Measurements from ENCODE around the gene PROKR1. TPM values are rescaled to one million over a fixed set of nuclear protein-coding genes. Genes with fewer than 3 reads are reported as not detected.

PROKR1 gene
- total and polyA plus RNA-seq, 3 donors from 2014 or later, result 0.24 to 0.50 (median 0.36) TPM

DNA sequence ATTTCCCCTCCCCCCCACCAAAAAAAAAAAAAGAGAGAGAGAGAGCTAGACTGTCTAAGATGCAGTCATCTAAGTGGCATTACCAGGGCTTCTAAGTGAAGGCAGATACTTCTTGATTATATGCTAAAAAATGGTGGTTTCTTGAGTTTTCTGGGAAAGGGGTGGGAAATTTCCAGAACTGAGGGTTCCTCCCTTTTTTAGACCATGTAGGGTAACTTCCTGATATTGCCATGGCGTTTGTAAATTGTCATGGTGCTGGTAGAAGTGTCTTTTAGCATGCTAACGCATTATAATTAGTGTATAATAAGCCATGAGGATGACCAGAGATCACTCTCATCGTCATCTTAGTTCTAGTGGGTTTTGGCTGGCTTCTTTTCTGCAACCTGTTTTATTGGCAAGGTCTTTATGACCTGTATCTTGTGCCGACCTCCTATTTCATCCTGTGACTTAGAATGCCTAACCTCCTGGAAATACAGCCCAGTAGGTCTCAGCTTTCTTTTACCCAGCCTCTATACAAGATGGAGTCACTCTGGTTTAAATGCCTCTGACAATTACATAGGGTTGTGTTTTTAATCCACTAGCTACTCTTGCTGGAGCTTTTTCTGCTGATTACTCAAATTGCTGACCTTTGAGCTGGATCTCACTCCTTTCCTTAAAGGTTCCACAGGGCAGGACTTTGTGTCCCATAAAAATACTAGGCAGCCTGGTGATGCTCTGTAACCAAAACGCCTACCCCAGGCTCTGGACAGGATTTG lies 30.4 kb upstream of the PROKR1 start:
- TF ChIP-seq POLR2A (IDR thresholded peaks at IDR 0.05), result no peak
- H3K27ac ChIP-seq, result no peak overlapping the region
- no peak overlapping the region for H3K4me3 ChIP-seq
- H3K36me3 ChIP-seq (ENCODE audit: low read depth, missing control alignments), result no peaks in the 10 kb centered on the region
- H3K9me3 ChIP-seq, result no peaks in the 10 kb centered on the region
- WGBS, 2 donors, result 86 to 89% methylated on average over 5 of the region's 5 CpGs
- no peaks in the 10 kb centered on the region for H3K27me3 ChIP-seq
- intact Hi-C loops (cut with DNase I; ENCODE audit: low total_unique reads), result no loop called here
- DNase-seq, result no peak
- no peaks in the 10 kb centered on the region for H3K4me1 ChIP-seq

DNA sequence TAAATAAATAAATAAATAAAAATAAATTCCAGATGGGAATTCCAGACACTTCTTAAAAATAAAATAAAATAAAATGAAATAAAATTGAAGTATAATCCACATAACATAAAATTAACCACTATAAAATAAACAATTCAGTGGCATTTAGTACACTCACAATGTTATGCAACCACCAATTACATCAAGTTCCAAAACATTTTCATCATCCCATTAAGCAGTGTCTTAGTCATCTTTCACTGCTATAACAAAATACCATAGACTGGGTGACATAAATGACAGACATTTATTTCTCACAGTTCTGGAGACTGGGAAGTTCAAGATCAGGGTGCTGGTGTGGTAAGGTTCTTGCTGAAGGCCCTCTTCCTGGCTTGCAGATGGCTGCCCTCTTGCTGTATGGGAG lies 22.6 kb upstream of the PROKR1 start:
- intact Hi-C loops (cut with DNase I; ENCODE audit: low total_unique reads), result no loop called here
- Histone ChIP-seq H3K4me1 (no peaks in the 10 kb centered on the region), H3K9me3 (no peaks in the 10 kb centered on the region), H3K27ac (no peak overlapping the region), H3K36me3 (ENCODE audit: low read depth, missing control alignments) (no peaks in the 10 kb centered on the region), H3K27me3 (no peaks in the 10 kb centered on the region), H3K4me3 (no peak overlapping the region)
- no peak for DNase-seq
- TF ChIP-seq, protein P1, sequence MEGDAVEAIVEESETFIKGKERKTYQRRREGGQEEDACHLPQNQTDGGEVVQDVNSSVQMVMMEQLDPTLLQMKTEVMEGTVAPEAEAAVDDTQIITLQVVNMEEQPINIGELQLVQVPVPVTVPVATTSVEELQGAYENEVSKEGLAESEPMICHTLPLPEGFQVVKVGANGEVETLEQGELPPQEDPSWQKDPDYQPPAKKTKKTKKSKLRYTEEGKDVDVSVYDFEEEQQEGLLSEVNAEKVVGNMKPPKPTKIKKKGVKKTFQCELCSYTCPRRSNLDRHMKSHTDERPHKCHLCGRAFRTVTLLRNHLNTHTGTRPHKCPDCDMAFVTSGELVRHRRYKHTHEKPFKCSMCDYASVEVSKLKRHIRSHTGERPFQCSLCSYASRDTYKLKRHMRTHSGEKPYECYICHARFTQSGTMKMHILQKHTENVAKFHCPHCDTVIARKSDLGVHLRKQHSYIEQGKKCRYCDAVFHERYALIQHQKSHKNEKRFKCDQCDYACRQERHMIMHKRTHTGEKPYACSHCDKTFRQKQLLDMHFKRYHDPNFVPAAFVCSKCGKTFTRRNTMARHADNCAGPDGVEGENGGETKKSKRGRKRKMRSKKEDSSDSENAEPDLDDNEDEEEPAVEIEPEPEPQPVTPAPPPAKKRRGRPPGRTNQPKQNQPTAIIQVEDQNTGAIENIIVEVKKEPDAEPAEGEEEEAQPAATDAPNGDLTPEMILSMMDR (IDR thresholded peaks at IDR 0.05), result no peak
- no peak for TF ChIP-seq POLR2A (IDR thresholded peaks at IDR 0.05)

DNA sequence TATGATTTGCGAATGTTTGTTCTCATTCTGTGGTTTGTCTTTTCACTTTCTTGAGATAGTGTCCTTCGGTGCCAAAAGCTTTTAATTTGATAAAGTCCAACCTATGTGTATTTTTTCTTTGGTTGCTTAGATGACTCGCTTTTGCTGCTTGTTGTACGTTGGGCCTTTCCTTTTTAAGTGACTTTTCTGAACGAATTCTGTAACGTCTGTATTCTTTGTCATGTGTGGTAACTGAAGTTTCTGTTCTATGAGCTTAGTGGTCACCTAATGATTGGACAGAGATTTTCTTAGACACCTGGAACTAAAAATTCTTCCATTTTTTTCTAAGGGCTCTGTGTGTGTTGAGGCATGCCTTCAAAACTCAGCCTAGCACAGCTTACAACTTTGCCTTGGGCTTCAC lies 19.6 kb upstream of the PROKR1 start:
- H3K36me3 ChIP-seq (ENCODE audit: low read depth, missing control alignments), result no peaks in the 10 kb centered on the region
- H3K27ac ChIP-seq, result no peak overlapping the region
- no peak overlapping the region for H3K4me3 ChIP-seq
- DNase-seq, result no peak
- no peaks in the 10 kb centered on the region for H3K9me3 ChIP-seq
- TF ChIP-seq POLR2A (IDR thresholded peaks at IDR 0.05), result no peak
- TF ChIP-seq, protein P1 (IDR thresholded peaks at IDR 0.05), result no peak
- intact Hi-C loops (cut with DNase I; ENCODE audit: low total_unique reads), result no loop called here
- no peaks in the 10 kb centered on the region for H3K4me1 ChIP-seq
- WGBS, 2 donors, result 86 to 98% methylated on average over 6 of the region's 6 CpGs
- H3K27me3 ChIP-seq, result no peaks in the 10 kb centered on the region

DNA sequence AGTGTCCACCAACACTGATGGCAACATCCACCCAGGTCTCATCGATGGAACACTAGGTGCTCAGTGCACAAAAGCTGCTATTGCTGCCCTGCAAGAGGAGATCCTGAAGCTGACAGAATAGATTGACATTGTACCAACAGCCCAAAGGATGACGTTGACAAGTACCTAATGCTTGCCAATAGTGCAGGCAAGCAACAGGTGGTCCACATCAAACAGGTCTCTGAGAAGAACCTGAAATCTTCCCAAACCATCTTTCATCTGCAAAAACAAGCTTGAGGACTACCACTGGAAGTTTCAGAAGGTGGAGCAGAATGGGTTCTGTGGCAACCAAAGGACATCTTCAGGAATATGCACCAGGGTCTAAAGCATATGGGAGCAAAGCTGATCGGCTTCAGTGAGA lies 15.8 kb upstream of the PROKR1 start:
- Histone ChIP-seq H3K4me3 (no peak overlapping the region), H3K9me3 (no peaks in the 10 kb centered on the region), H3K27ac (no peak overlapping the region), H3K27me3 (no peaks in the 10 kb centered on the region), H3K4me1 (no peaks in the 10 kb centered on the region), H3K36me3 (ENCODE audit: low read depth, missing control alignments) (no peaks in the 10 kb centered on the region)
- TF ChIP-seq, protein P1 (IDR thresholded peaks at IDR 0.05), result no peak
- TF ChIP-seq POLR2A (IDR thresholded peaks at IDR 0.05), result no peak
- intact Hi-C loops (cut with DNase I; ENCODE audit: low total_unique reads), result no loop called here
- no peak for DNase-seq
- 96 to 100% methylated on average over 3 of the region's 3 CpGs for WGBS, 2 donors

DNA sequence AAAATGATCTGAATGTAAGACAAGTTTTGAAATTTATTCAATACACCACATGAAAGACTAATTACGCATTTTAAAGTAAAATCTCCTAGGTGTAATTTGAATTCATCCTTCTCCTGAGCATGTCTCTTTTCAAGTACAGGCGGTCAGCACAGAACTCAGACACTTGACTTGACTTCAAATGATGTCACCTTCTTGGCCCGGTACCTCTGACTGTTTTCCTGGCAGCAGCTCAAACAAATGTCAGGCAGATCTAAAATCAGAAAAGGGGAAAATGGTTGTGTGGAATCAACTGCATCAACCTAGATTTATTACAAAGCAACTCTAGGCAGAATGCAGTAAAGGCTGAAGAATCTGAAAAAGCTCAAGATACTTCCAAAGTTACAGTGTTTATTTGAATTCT lies 11.4 kb upstream of the PROKR1 start:
- H3K27me3 ChIP-seq, result no peaks in the 10 kb centered on the region
- no peak overlapping the region for H3K27ac ChIP-seq
- WGBS, 2 donors, result 66 to 74% methylated on average over 3 of the region's 3 CpGs
- H3K4me1 ChIP-seq, result no peaks in the 10 kb centered on the region
- no peaks in the 10 kb centered on the region for H3K9me3 ChIP-seq
- intact Hi-C loops (cut with DNase I; ENCODE audit: low total_unique reads), result no loop called here
- no peak for DNase-seq
- no peak overlapping the region for H3K4me3 ChIP-seq
- no peaks in the 10 kb centered on the region for H3K36me3 ChIP-seq (ENCODE audit: low read depth, missing control alignments)
- TF ChIP-seq, protein P1 (IDR thresholded peaks at IDR 0.05), result no peak
- no peak for TF ChIP-seq POLR2A (IDR thresholded peaks at IDR 0.05)
